Suprapubic skin (tissue), 3 donors: ENCODE results near the gene ZBTB16.

Experiments used
- EP300 ChIP-seq: sonication (generic); formaldehyde crosslinking; IDR thresholded peaks from one replicate; pipeline ENCODE4 v1.6.1; 2017; ENCODE audit warnings: antibody characterized with exemption
- TF ChIP-seq, protein P1 (sequence below), 2 donors: fragments of 200-600 bp in 1 of 2; fragments of 450-650 bp in 1 of 2; sonication (generic) in 1 of 2; IDR thresholded peaks; one replicate each; pipeline ENCODE4 v1.5.1; 2016 to 2019; ENCODE audit warnings: antibody characterized with exemption in 2 of 2, mild to moderate bottlenecking in 1 of 2, moderate library complexity in 1 of 2

GRCh38 chr11:114073828-114074381 lies 14.4 kb downstream of the ZBTB16 start:
- TF ChIP-seq, protein P1, sequence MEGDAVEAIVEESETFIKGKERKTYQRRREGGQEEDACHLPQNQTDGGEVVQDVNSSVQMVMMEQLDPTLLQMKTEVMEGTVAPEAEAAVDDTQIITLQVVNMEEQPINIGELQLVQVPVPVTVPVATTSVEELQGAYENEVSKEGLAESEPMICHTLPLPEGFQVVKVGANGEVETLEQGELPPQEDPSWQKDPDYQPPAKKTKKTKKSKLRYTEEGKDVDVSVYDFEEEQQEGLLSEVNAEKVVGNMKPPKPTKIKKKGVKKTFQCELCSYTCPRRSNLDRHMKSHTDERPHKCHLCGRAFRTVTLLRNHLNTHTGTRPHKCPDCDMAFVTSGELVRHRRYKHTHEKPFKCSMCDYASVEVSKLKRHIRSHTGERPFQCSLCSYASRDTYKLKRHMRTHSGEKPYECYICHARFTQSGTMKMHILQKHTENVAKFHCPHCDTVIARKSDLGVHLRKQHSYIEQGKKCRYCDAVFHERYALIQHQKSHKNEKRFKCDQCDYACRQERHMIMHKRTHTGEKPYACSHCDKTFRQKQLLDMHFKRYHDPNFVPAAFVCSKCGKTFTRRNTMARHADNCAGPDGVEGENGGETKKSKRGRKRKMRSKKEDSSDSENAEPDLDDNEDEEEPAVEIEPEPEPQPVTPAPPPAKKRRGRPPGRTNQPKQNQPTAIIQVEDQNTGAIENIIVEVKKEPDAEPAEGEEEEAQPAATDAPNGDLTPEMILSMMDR (IDR thresholded peaks at IDR 0.05), result no peak
- TF ChIP-seq EP300, result no peak
